ENCODE results near the gene PNPLA8. TPM values are rescaled to one million over a fixed set of nuclear protein-coding genes. Genes with fewer than 3 reads are reported as not detected.

Gene PNPLA8
- total RNA-seq, 2 experiments from 2014 or later, result 23.0 to 26.4 TPM

DNA sequence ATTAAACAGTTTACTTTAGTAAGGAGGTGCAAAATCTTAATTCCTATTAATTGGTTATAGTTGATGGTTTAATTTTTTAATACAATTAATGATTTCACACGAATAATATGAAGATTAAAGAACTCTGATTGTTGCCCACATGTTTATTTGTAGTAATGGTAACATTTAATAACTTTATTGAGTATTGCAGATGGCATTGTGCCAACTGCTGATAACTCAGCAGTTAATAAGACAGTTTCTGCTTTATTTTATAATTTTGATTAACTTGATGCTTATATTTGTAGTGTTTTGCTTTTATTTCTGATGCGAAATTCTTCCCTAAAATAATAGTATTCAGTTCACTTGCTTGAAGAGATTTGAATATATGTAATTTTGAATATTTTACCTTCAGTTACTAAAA lies 46.5 kb upstream of the PNPLA8 start:
- Histone ChIP-seq H3K36me3 (ENCODE audit: insufficient read depth, low read length) (peaks cover 54% of the 10 kb centered on the region), H3K4me3 (ENCODE audit: low read depth, low read length, poor library complexity, severe bottlenecking) (no peak overlapping the region), H3K9me2 (ENCODE audit: insufficient read depth, low read length) (no peaks in the 10 kb centered on the region), H3K79me2 (ENCODE audit: insufficient read depth, low read depth, low read length) (peaks cover 55% of the 10 kb centered on the region), H4K20me1 (ENCODE audit: insufficient read depth, low read length) (peaks cover 7% of the 10 kb centered on the region; the same call in 1 of the 2 replicates), H2AFZ (ENCODE audit: low read length) (no peak overlapping the region), H3K4me2 (ENCODE audit: low read length) (0 out of 2 replicates have a peak overlapping the region, but pooled peaks have one; percentile 2), H3K4me1 (ENCODE audit: insufficient read depth, low read length, poor library complexity, severe bottlenecking) (peaks cover 22% of the 10 kb centered on the region), H3K27ac (ENCODE audit: low read depth, low read length, poor library complexity, severe bottlenecking) (no peak overlapping the region), H3K9me3 (ENCODE audit: low read length) (0 out of 2 replicates have a peak, but pooled peaks cover 2% of the 10 kb centered on the region)
- BruUV-seq (replicated peaks), result no TSS peak
- DNase-seq (ENCODE audit: low spot score), result no peak
- intact Hi-C loops (cut with micrococcal nuclease; ENCODE audit: unreplicated experiment), result no loop called here
- ChIA-PET POLR2A (interaction anchor here (1.3 kb wide), 1 partner anchor 21 kb away, joined by 3 read pairs; no protein-coding TSS in a partner anchor), CTCF (ENCODE audit: unreplicated experiment) (no interaction called here)
- TF ChIP-seq EZH2phosphoT487 (IDR thresholded peaks at IDR 0.05; ENCODE audit: borderline replicate concordance, low read depth, low read length), result no peak
- TF ChIP-seq, protein P1, sequence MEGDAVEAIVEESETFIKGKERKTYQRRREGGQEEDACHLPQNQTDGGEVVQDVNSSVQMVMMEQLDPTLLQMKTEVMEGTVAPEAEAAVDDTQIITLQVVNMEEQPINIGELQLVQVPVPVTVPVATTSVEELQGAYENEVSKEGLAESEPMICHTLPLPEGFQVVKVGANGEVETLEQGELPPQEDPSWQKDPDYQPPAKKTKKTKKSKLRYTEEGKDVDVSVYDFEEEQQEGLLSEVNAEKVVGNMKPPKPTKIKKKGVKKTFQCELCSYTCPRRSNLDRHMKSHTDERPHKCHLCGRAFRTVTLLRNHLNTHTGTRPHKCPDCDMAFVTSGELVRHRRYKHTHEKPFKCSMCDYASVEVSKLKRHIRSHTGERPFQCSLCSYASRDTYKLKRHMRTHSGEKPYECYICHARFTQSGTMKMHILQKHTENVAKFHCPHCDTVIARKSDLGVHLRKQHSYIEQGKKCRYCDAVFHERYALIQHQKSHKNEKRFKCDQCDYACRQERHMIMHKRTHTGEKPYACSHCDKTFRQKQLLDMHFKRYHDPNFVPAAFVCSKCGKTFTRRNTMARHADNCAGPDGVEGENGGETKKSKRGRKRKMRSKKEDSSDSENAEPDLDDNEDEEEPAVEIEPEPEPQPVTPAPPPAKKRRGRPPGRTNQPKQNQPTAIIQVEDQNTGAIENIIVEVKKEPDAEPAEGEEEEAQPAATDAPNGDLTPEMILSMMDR (conservative IDR thresholded peaks at IDR 0.05; ENCODE audit: low read length), result no peak

DNA sequence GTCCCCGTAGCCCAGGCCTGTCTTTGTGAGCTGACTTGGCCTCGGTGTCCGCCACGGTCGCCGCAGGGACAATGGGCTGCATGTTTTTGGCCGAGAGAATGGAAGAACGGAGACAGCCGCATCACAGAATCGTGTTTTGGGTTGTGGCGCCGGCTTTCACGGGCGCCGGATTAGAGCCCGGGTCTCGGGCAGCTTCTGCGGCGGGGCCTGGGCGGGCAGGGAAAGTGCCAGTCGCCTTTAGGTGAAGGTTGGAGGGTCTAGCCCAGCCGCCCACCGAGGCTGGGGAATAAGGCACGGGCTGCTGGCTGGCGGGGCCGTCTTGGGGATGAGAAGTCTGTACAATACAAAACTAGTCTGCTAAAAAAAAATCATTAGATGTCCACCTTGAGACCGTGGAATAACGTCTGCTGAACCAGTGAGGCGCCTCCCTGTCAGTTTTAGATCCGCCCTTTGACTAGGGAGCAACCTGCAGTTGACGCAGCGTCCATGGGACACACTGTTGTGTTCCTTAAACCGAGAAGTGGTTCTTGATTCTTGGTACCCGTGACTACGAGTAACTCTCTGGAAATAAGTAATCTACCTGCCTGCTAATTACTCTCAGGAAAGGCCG lies 44.3 kb upstream of the PNPLA8 start:
- peaks cover 76% of the 10 kb centered on the region for H3K79me2 ChIP-seq (ENCODE audit: insufficient read depth, low read depth, low read length)
- H3K9me2 ChIP-seq (ENCODE audit: insufficient read depth, low read length), result no peaks in the 10 kb centered on the region
- H3K27ac ChIP-seq (ENCODE audit: low read depth, low read length, poor library complexity, severe bottlenecking), result peak overlapping the region; percentile 89
- ChIA-PET POLR2A (interaction anchor here (0.9 to 2.5 kb wide), 7 partner anchors 10 to 69 kb away, joined by 3 to 24 read pairs (median 5); partner anchors contain the start of gene PNPLA8), CTCF (ENCODE audit: unreplicated experiment) (interaction anchor here (0.6 kb wide), 1 partner anchor 18 kb away, joined by 5 read pairs; no protein-coding TSS in a partner anchor)
- intact Hi-C loops (cut with micrococcal nuclease; ENCODE audit: unreplicated experiment), result no loop called here
- H2AFZ ChIP-seq (ENCODE audit: low read length), result peak overlapping the region; percentile 24; the same call in 1 of the 2 replicates
- peaks cover 7% of the 10 kb centered on the region; the same call in 1 of the 2 replicates for H4K20me1 ChIP-seq (ENCODE audit: insufficient read depth, low read length)
- peaks cover 26% of the 10 kb centered on the region for H3K4me1 ChIP-seq (ENCODE audit: insufficient read depth, low read length, poor library complexity, severe bottlenecking)
- DNase-seq (ENCODE audit: low spot score), result peak; percentile 58
- H3K36me3 ChIP-seq (ENCODE audit: insufficient read depth, low read length), result peaks cover 62% of the 10 kb centered on the region
- H3K4me2 ChIP-seq (ENCODE audit: low read length), result peak overlapping the region; percentile 96
- H3K4me3 ChIP-seq (ENCODE audit: low read depth, low read length, poor library complexity, severe bottlenecking), result peak overlapping the region; percentile 81
- no TSS peak for BruUV-seq (replicated peaks)
- TF ChIP-seq, protein P1 (conservative IDR thresholded peaks at IDR 0.05; ENCODE audit: low read length), result no peak
- no peak for TF ChIP-seq EZH2phosphoT487 (IDR thresholded peaks at IDR 0.05; ENCODE audit: borderline replicate concordance, low read depth, low read length)
- peaks cover 12% of the 10 kb centered on the region; the same call in 1 of the 2 replicates for H3K9me3 ChIP-seq (ENCODE audit: low read length)
